Measurements from ENCODE around the gene ETV3. TPM values are rescaled to one million over a fixed set of nuclear protein-coding genes. Genes with fewer than 3 reads are reported as not detected.

Gene ETV3
- total and polyA plus RNA-seq, 2 of the 8 experiments (the other 6 are each of a cell fraction or from before 2014, with no cell fraction given), result 6.0 to 23.8 TPM

- Histone ChIP-seq H3K9me3 (ENCODE audit: insufficient read depth in 2 of 2, low read depth in 1 of 2, low read length in 1 of 2) (no peaks in the 10 kb centered on the region), H4K5ac (ENCODE audit: insufficient read length, low read depth, low read length) (no peak overlapping the region), H3K4me2 (ENCODE audit: insufficient read depth in 1 of 2, low read depth in 2 of 2, low read length in 2 of 2) (no peak overlapping the region), H3K79me1 (ENCODE audit: low read depth, low read length) (no peaks in the 10 kb centered on the region), H3K14ac (ENCODE audit: insufficient read length) (no peak overlapping the region), H3K18ac (ENCODE audit: extremely low read depth, low read length) (no peak overlapping the region), H3K56ac (replicated peaks; ENCODE audit: insufficient read length, low read depth, low read length) (no peak overlapping the region), H2BK12ac (ENCODE audit: low read depth, low read length) (0 out of 2 replicates have a peak overlapping the region, but pooled peaks have one; percentile 13), H3K23ac (ENCODE audit: insufficient read length) (no peak overlapping the region), H3K27me3 (replicated peaks in 1 of 4; ENCODE audit: control insufficient read depth in 3 of 4, extremely low read depth in 1 of 4, insufficient read depth in 3 of 4, low read length in 3 of 4) (no peaks in the 10 kb centered on the region; a peak in 2 of 7 replicates), H2AK5ac (ENCODE audit: low read depth, low read length) (no peak overlapping the region), H2BK5ac (ENCODE audit: low read depth, low read length) (no peak overlapping the region), H2BK15ac (ENCODE audit: low read length) (peak overlapping the region; percentile 24; the same call in 1 of the 2 replicates), H2AFZ (ENCODE audit: low read length) (0 out of 2 replicates have a peak overlapping the region, but pooled peaks have one; percentile 4), H3K4me1 (replicated peaks in 1 of 4; ENCODE audit: control insufficient read depth in 3 of 4, insufficient read depth in 4 of 4, low read length in 3 of 4) (peaks cover 3 to 5% (median 3%) of the 10 kb centered on the region in 4 experiments; a peak in 5 of 7 replicates), H3K9ac (replicated peaks in 1 of 4; ENCODE audit: extremely low read depth in 1 of 4, low read depth in 3 of 4, low read length in 3 of 4) (no peak overlapping the region; a peak in 1 of 7 replicates), H3K4ac (replicated peaks; ENCODE audit: insufficient read length, low read depth, low read length) (no peak overlapping the region), H2BK20ac (ENCODE audit: low read length) (0 out of 2 replicates have a peak overlapping the region, but pooled peaks have one; percentile 16), H3K36me3 (ENCODE audit: control insufficient read depth in 2 of 4, insufficient read depth in 4 of 4, low read length in 3 of 4) (no peaks in the 10 kb centered on the region), H4K91ac (replicated peaks; ENCODE audit: insufficient read length, low read length) (no peak overlapping the region), H4K20me1 (replicated peaks in 1 of 2; ENCODE audit: control insufficient read depth in 1 of 2, insufficient read depth in 2 of 2, low read length in 2 of 2) (no peaks in the 10 kb centered on the region), H4K8ac (ENCODE audit: extremely low read depth, insufficient read depth, low read length) (no peak overlapping the region), H2BK120ac (replicated peaks; ENCODE audit: low read depth, low read length) (no peak overlapping the region), H3K27ac (ENCODE audit: low read depth, low read length) (no peak overlapping the region), H3K4me3 (ENCODE audit: extremely low read depth in 1 of 4, insufficient read depth in 2 of 4, low read depth in 3 of 4, low read length in 4 of 4) (no peak overlapping the region), H3K23me2 (ENCODE audit: low read depth, low read length) (no peaks in the 10 kb centered on the region), H3K79me2 (ENCODE audit: control insufficient read depth in 1 of 2, insufficient read depth in 2 of 2, low read length in 2 of 2) (no peaks in the 10 kb centered on the region)
- DNase-seq (ENCODE audit: low read depth in 1 of 2, low spot score in 2 of 2) (no peak), FAIRE-seq (no peak)
- TF ChIP-seq ASH2L (IDR thresholded peaks at IDR 0.05; ENCODE audit: low read length) (no peak), MAFK (IDR thresholded peaks at IDR 0.05; ENCODE audit: low read depth, low read length) (no peak), HDAC6 (IDR thresholded peaks at IDR 0.05; ENCODE audit: low read depth, low read length) (no peak), E2F6 (IDR thresholded peaks at IDR 0.05) (no peak), ATF3 (IDR thresholded peaks at IDR 0.05; ENCODE audit: insufficient read depth, low read depth, low read length) (no peak), RBBP5 (IDR thresholded peaks at IDR 0.05; ENCODE audit: borderline replicate concordance, low read depth, low read length) (no peak)
- ChIA-PET POLR2A (ENCODE audit: partially characterized antibody) (interaction anchor here (0.7 to 2.5 kb wide), 4 partner anchors 24 to 72 kb away, joined by 3 to 12 read pairs (median 6); no protein-coding TSS in a partner anchor), CTCF (ENCODE audit: partially characterized antibody) (interaction anchor here (0.5 to 7.7 kb wide), 43 partner anchors 9 to 221 kb away, joined by 3 to 218 read pairs (median 4); partner anchors contain the start of genes ETV3 and ETV3L)
- WGBS, 2 experiments (ENCODE audit: extremely low coverage in 1 of 2, insufficient coverage in 1 of 2, insufficient read length in 1 of 2, insufficient replicate concordance in 2 of 2, low coverage in 1 of 2, low lambda C conversion rate in 2 of 2, missing lambda C conversion rate in 1 of 2), result 88% methylated on average over 9 of the region's 9 CpGs; no CpG with 5 or more reads in 1 of the 2 experiments
Measured at GRCh38 chr1:157089789-157090188, 48.4 kb downstream of the ETV3 start.

All from H1 (cell line).